ENCODE results near the gene CCDC24.

The CCDC24 gene

GRCh38 chr1:44024031-44024902, 32.9 kb downstream of the CCDC24 start:
- DNase-seq (ENCODE audit: low read depth): no peak

DNA sequence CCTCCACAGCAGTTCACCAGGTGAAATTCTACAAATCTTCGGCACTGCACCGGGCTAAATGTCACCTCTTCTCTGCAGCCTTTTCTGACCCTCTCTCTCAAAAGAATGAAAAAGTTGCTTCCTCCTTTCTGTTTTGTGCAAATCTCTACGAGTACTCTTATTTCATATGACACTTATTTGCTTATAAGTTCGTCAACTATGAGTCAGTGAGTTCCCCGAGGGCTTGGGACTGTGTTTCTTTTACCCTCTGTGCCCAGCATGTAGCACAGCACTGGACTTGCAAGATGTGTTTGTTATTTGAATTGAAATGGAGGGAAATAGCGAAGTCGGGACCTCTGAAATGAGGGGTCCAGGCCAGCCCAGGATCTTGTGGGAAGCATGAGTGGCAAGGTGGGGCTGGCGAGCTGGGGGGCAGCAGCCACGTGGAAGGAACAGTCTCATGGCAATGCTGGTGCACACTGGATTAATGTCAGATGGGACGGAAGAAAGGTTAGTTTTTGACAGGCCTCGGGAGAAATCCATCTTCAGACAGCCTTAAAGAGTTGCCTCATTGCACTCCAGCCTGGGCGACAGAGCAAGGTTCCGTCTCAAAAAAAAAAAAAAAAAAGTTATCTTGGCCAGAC, 33.6 kb downstream of the CCDC24 start:
- DNase-seq (ENCODE audit: low read depth): no peak

GRCh38 chr1:44025816-44026215, 34.4 kb downstream of the CCDC24 start:
- no peak for DNase-seq (ENCODE audit: low read depth)

DNA sequence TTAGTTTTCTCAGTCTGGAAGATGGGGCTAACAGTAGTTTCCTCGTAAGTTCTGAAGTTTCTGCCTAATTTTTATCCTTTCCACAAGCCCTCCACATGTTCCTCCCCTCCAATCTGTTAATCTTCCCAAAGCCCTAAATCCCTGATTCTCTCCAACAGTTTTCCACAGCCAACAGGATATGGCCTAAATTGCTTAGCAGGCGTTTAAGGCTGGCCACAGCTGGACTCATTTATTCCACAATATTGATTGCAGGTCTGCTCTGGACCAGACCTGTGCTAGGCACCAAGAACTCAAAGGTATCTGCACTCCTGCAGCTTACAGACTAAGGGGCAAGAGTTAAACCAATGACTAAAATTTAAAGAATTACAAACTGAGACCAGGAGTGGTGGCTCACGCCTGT, 35.9 kb downstream of the CCDC24 start:
- DNase-seq (ENCODE audit: low read depth): no peak

DNA sequence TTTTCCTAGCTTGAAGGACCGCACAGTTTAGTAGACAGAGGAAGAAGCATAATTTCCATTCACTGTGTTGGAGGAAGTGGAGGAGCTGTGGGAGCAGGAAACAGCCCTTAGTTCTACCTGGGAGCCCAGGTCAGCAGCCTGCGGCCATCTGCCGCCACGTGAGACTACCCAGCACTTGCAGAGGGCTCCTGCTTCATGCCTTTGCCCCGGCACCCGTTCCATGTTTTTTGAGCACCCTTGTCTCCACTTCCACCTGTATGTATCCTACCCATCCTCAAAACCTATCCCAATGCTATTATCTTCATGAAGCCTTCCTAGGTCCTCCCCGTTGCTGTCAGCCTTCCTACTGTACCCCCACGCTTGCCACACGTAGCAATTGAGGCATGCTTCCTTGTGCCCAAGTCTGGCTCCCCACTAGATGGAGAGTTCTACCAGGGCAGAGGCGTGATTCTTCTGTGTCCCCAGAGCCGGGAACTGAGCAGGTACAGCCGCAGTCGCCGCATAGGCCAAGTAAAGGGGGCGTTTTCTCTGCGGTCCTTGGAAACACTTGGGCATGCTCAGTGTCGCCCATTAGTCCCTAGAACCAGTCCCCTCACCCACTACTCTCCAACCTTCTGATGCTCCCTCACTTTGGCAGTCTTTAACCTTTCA, 38.0 kb downstream of the CCDC24 start:
- DNase-seq (ENCODE audit: low read depth): no peak

- DNase-seq (ENCODE audit: low read depth): peak; percentile 72
Measured at GRCh38 chr1:44029911-44030604, 38.7 kb downstream of the CCDC24 start.

GRCh38 chr1:44030605-44031251, 39.3 kb downstream of the CCDC24 start:
- no peak for DNase-seq (ENCODE audit: low read depth)

- peak; percentile 63 for DNase-seq (ENCODE audit: low read depth)
Measured at GRCh38 chr1:44031252-44032169, 40.1 kb downstream of the CCDC24 start, which contains the start of gene SLC6A9. Gene SLC6A9 (minus strand): TSS chr1:44031462. CDS start chr1:44024277, 7,185 bp downstream.

- DNase-seq (ENCODE audit: low read depth): no peak
Measured at GRCh38 chr1:44032170-44032790, 40.9 kb downstream of the CCDC24 start.

- no peak for DNase-seq (ENCODE audit: low read depth)
Measured at GRCh38 chr1:44033041-44033575, 41.7 kb downstream of the CCDC24 start.

DNA sequence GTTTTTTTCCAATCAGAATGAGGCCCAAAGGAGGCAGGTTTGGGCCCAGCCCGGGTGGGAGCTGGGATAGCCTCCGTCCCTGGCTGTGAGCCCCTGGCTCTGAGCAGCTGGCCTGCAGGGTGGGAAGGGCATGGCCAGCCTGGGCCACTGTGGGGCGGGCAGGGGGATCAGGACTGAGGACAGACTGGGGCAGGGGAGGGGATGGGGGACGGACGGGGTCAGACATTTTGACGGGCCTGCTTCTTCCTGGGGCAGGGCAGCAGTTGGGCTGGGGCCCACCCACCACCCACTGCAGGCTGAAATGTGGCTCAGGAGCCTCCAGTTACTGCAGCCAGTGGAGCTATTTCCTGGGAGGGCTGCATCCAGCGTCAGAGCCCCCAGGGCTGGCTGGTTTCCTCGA, 42.4 kb downstream of the CCDC24 start:
- DNase-seq (ENCODE audit: low read depth): no peak

- DNase-seq (ENCODE audit: low read depth): no peak
Measured at GRCh38 chr1:44034423-44034822, 43.0 kb downstream of the CCDC24 start.

DNA sequence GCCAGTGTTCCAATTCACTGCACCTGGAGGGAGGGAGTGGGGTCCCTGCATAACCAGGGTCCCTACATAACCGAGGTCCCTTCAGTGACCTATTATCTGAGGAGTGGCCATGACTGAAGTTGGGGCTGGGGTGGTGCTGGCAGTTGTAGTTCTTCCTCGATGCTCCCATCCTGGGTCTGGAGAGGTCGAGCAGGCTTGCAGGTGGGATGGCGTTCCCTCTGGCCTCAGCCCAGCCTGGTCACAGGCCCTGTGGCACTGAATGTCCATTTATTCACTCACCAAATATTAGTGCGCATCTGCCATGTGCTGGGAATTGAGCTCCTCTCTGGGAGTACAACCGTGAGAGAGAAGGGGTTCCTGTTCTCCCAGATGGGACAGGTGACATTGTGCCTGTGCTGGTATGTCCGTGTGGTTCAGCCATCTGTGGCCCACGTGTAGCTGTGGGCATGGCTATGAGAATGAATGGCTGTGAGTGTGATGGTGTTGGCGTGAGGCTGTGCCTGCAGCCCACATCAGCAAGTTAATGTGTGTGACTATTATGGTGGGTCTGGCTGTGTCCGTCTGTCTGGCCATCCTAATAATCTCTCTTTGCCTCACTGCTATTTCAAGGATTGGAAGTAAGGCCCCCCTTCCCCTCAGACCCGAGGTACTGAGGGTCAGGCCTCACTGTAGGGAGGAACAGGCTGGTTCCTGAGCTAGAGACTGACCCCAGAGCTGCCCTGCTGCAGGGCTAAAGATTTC, 43.7 kb downstream of the CCDC24 start:
- DNase-seq (ENCODE audit: low read depth): no peak

DNA sequence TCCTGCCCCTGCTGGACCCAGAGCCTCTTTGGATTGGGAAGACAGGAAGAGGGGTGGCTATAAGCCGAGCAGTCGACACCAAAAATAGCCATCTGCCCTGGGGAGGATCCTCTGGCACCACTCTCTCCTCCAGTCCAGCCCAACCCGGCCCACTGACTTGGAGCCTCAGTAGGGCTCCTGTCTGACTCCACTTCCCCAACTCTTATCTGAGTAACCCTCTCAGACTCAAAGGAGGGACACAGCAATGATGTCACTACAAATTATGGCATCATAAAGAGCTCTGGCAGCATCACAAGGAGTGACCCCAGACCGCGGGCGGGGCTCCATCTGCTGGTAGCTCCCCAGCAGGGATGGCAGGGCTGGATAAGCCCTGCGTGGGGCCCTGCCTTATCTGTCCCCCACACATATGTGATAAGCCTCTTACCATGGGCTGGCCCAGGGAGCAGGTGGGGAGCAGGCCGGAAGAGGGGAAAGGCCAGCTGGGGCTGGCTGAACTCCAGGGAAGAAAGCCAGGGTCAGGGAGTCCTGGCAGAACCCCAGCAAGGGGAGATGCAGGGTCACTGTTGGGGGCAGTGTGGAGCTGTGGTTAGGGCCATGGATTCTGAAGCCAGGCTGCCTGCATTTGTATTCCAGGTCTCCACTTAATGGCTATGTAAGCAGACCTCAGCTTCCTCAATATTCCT, 44.5 kb downstream of the CCDC24 start:
- DNase-seq (ENCODE audit: low read depth): no peak

GRCh38 chr1:44036409-44037139, 45.2 kb downstream of the CCDC24 start:
- peak; percentile 50 for DNase-seq (ENCODE audit: low read depth)

GRCh38 chr1:44037154-44037553, 45.8 kb downstream of the CCDC24 start:
- DNase-seq (ENCODE audit: low read depth): no peak

- DNase-seq (ENCODE audit: low read depth): no peak
Measured at GRCh38 chr1:44038876-44039657, 47.7 kb downstream of the CCDC24 start.

All from GM04504 (cell line).